Endothelial cell of umbilical vein (primary cell): ENCODE measurements around the gene OCIAD2. TPM values are rescaled to one million over a fixed set of nuclear protein-coding genes. Genes with fewer than 3 reads are reported as not detected.

Experiments used
- BruUV-seq: library from RNA; stranded (reverse); fragments of 400-500 nt; replicated peaks from 2 replicates; lab custom pipeline; 2021; lab: Mats Ljungman, UMichigan
- CTCF ChIA-PET: fragments of 300-600, 350-600 bp; sonication (Branson Sonifier 250); formaldehyde crosslinking; loops from one replicate; lab custom pipeline; 2021; ENCODE audit warnings: antibody characterized with exemption, inconsistent platforms; lab: Charles Lee
- POLR2A ChIA-PET: fragments of 300-600, 350-600 bp; sonication (Branson Sonifier 250); formaldehyde crosslinking; loops from one replicate; lab custom pipeline; 2021; ENCODE audit warnings: antibody characterized with exemption, inconsistent platforms; lab: Charles Lee
- DNase-seq: peaks from one replicate; pipeline ENCODE4 v3.0.0-alpha.2; 2011; ENCODE audit warnings: low read depth, low spot score
- FAIRE-seq: peaks from 2 replicates; lab custom pipeline; 2011; peaks lifted over from hg19 to GRCh38; lab: Jason Lieb, UNC
- H2AFZ ChIP-seq: 2 replicates; pipeline ENCODE4 v1.6.0; 2012; ENCODE audit warnings: low read depth, low read length, control low read depth, inconsistent platforms
- H3K27ac ChIP-seq: 2 replicates; pipeline ENCODE4 v1.5.1; 2011; ENCODE audit warnings: low read depth, mild to moderate bottlenecking, control low read depth, low read length, moderate library complexity; ENCODE audit not compliant: insufficient read depth
- H3K27me3 ChIP-seq, 2 experiments: 2 replicates each; pipeline versions ENCODE4 v1.6.0 to v1.6.1; 2011; ENCODE audit warnings: low read length in 2 of 2, mixed read lengths in 1 of 2; ENCODE audit not compliant: control insufficient read depth in 2 of 2, insufficient read depth in 2 of 2
- H3K36me3 ChIP-seq, 2 experiments: 2 replicates in 1 of 2; 3 replicates in 1 of 2; pipeline ENCODE4 v1.5.1; 2011; ENCODE audit warnings: low read length in 2 of 2, mild to moderate bottlenecking in 1 of 2, moderate library complexity in 1 of 2; ENCODE audit not compliant: control insufficient read depth in 2 of 2, insufficient read depth in 2 of 2; ENCODE audit errors: extremely low read depth in 1 of 2
- H3K4me1 ChIP-seq: 3 replicates; pipeline ENCODE4 v1.5.1; 2011; ENCODE audit warnings: mild to moderate bottlenecking, low read length; ENCODE audit not compliant: control insufficient read depth, insufficient read depth; ENCODE audit errors: extremely low read depth
- H3K4me2 ChIP-seq: 2 replicates; pipeline ENCODE4 v1.6.1; 2011; ENCODE audit warnings: low read length, control low read depth, mixed read lengths; ENCODE audit not compliant: insufficient read depth
- H3K4me3 ChIP-seq, 3 experiments: fragments of 200-600 bp in 1 of 3; sonication (generic), shearing (Covaris generic) in 1 of 3; replicated peaks in 1 of 3; 2 replicates each; pipeline ENCODE4 v1.5.1; 2011 to 2016; ENCODE audit warnings: control low read depth in 3 of 3, low read length in 3 of 3, mild to moderate bottlenecking in 2 of 3, inconsistent platforms in 1 of 3, low read depth in 1 of 3, moderate library complexity in 1 of 3; ENCODE audit not compliant: insufficient read depth in 1 of 3
- H3K79me2 ChIP-seq: 2 replicates; pipeline ENCODE4 v1.6.0; 2012; ENCODE audit warnings: low read length, inconsistent platforms; ENCODE audit not compliant: control insufficient read depth, insufficient read depth
- H3K9ac ChIP-seq: replicated peaks from 2 replicates; pipeline ENCODE3; 2011; ENCODE audit warnings: low read length, control low read depth; ENCODE audit not compliant: insufficient read depth; ENCODE audit errors: extremely low read depth
- H3K9me1 ChIP-seq: replicated peaks from 3 replicates; pipeline ENCODE4 v1.6.0; 2011; ENCODE audit warnings: mild to moderate bottlenecking, low read length; ENCODE audit not compliant: control insufficient read depth, insufficient read depth; ENCODE audit errors: extremely low read depth
- H3K9me3 ChIP-seq: replicated peaks from 2 replicates; pipeline ENCODE4 v1.5.1; 2012; ENCODE audit warnings: low read length, inconsistent platforms; ENCODE audit not compliant: control insufficient read depth, insufficient read depth
- H4K20me1 ChIP-seq: replicated peaks from 2 replicates; pipeline ENCODE3; 2011; ENCODE audit warnings: mild to moderate bottlenecking, low read length; ENCODE audit not compliant: control insufficient read depth, insufficient read depth; ENCODE audit errors: extremely low read depth
- FOS ChIP-seq: IDR thresholded peaks from 2 replicates; pipeline ENCODE4 v1.6.1; 2011; ENCODE audit warnings: mild to moderate bottlenecking, low read length, moderate library complexity, borderline replicate concordance; ENCODE audit not compliant: insufficient read depth
- JUN ChIP-seq: IDR thresholded peaks from 2 replicates; pipeline ENCODE4 v1.6.1; 2011; ENCODE audit warnings: borderline replicate concordance, low read depth; ENCODE audit not compliant: insufficient read length, insufficient read depth
- MAX ChIP-seq: IDR thresholded peaks from 2 replicates; pipeline ENCODE4 v1.6.1; 2011; ENCODE audit not compliant: insufficient read depth, insufficient read length
- MYC ChIP-seq: IDR thresholded peaks from one replicate; pipeline ENCODE4 v1.6.1; 2011; ENCODE audit warnings: mild to moderate bottlenecking, low read depth, low read length
- dilution Hi-C: fragments of 300-500 bp; cut with MboI; formaldehyde crosslinking; loops from one replicate; pipeline ENCODE4 v1.15.0; 2019; ENCODE audit warnings: low sequenced_read_pairs; ENCODE audit not compliant: extremely low pct_ligation_motif_present
- intact Hi-C: fragments of 100-400 bp; cut with micrococcal nuclease; formaldehyde crosslinking; loops from one replicate; pipeline ENCODE4 v1.10.0; 2022
- polyA plus RNA-seq, 4 experiments: library from polyadenylated mRNA; depleted of rRNA in 3 of 4; stranded (reverse) in 3 of 4; unstranded in 1 of 4; fragments of >200 nt; gene quantifications; 2 replicates each; pipeline versions ENCODE4 v1.2.1 to v1.2.3, GENCODE V29; 2011 to 2012; ENCODE audit warnings: missing spikeins in 1 of 4
- total RNA-seq: library from RNA; stranded (reverse); gene quantifications from 2 replicates; pipeline ENCODE4 v1.2.3, GENCODE V29; 2021
- TF ChIP-seq, protein P1 (sequence below), 2 donors: IDR thresholded peaks; 1 replicate in 1 of 2; 2 replicates in 1 of 2; pipeline ENCODE4 v1.5.1; 2011; ENCODE audit warnings: low read length in 2 of 2, mild to moderate bottlenecking in 2 of 2, moderate library complexity in 2 of 2, control low read depth in 1 of 2, inconsistent platforms in 1 of 2, low read depth in 1 of 2; ENCODE audit not compliant: insufficient read depth in 1 of 2; ENCODE audit errors: extremely low read depth in 1 of 2

Gene OCIAD2
- total and polyA plus RNA-seq, 2 donors (not counting 3 experiments of a cell fraction or from before 2014, with no cell fraction given), result 99.0 to 119 TPM

GRCh38 chr4:48841045-48841827, 65.3 kb downstream of the OCIAD2 start:
- Histone ChIP-seq H4K20me1 (no peaks in the 10 kb centered on the region), H3K27me3 (no peaks in the 10 kb centered on the region), H2AFZ (no peak overlapping the region), H3K27ac (no peak overlapping the region), H3K4me3 (no peak overlapping the region), H3K4me2 (no peak overlapping the region), H3K4me1 (no peaks in the 10 kb centered on the region), H3K9me1 (no peaks in the 10 kb centered on the region), H3K79me2 (peaks cover 20% of the 10 kb centered on the region), H3K9me3 (no peaks in the 10 kb centered on the region), H3K9ac (no peak overlapping the region), H3K36me3 (peaks cover 4 to 10% of the 10 kb centered on the region in 2 experiments)
- TF ChIP-seq, protein P1, sequence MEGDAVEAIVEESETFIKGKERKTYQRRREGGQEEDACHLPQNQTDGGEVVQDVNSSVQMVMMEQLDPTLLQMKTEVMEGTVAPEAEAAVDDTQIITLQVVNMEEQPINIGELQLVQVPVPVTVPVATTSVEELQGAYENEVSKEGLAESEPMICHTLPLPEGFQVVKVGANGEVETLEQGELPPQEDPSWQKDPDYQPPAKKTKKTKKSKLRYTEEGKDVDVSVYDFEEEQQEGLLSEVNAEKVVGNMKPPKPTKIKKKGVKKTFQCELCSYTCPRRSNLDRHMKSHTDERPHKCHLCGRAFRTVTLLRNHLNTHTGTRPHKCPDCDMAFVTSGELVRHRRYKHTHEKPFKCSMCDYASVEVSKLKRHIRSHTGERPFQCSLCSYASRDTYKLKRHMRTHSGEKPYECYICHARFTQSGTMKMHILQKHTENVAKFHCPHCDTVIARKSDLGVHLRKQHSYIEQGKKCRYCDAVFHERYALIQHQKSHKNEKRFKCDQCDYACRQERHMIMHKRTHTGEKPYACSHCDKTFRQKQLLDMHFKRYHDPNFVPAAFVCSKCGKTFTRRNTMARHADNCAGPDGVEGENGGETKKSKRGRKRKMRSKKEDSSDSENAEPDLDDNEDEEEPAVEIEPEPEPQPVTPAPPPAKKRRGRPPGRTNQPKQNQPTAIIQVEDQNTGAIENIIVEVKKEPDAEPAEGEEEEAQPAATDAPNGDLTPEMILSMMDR (IDR thresholded peaks at IDR 0.05; ENCODE audit: extremely low read depth in 1 of 2, insufficient read depth in 1 of 2, low read depth in 1 of 2, low read length in 2 of 2), result no peak
- no peak for TF ChIP-seq JUN
- TF ChIP-seq FOS, result no peak
- TF ChIP-seq MYC, result no peak
- TF ChIP-seq MAX, result no peak
- ChIA-PET CTCF (interaction anchor here (1.8 kb wide), 1 partner anchor 9 kb away, joined by 8 read pairs; the partner anchor contains the start of gene OCIAD1), POLR2A (no interaction called here)
- DNase-seq (no peak), FAIRE-seq (no peak)
- dilution Hi-C loops (loop anchor here (25.0 kb wide), 1 partner anchor 121 kb away; no protein-coding TSS in a partner anchor), intact Hi-C loops (no loop called here)
- no TSS peak for BruUV-seq
